Stimulated activated CD4-positive, alpha-beta T cell treated with anti-CD3 and anti-CD28 coated beads, Interleukin-1b, Interleukin-23, amount 100 ng/mL, for 48 hours (primary cell): ENCODE results near the gene GNG11.

ENCODE experiments used
- DNase-seq: peaks from one replicate; pipeline ENCODE4 v3.0.0-alpha.2; 2020

The GNG11 gene

GRCh38 chr7:93949423-93949822, 27.9 kb downstream of the GNG11 start:
- DNase-seq, result no peak

- DNase-seq, result no peak
These were observed 33.8 kb downstream of the GNG11 start for GRCh38 chr7:93955304-93955703.

GRCh38 chr7:93957767-93958166, 36.2 kb downstream of the GNG11 start:
- DNase-seq, result no peak

- no peak for DNase-seq
These were observed 36.7 kb downstream of the GNG11 start for GRCh38 chr7:93958216-93958615.

GRCh38 chr7:93958651-93959050, 37.1 kb downstream of the GNG11 start:
- no peak for DNase-seq

GRCh38 chr7:93960986-93961385, 39.5 kb downstream of the GNG11 start:
- no peak for DNase-seq

GRCh38 chr7:93964262-93964661, 42.7 kb downstream of the GNG11 start:
- DNase-seq, result no peak

GRCh38 chr7:93964813-93965212, 43.3 kb downstream of the GNG11 start:
- no peak for DNase-seq

- DNase-seq, result no peak
These were observed 47.5 kb downstream of the GNG11 start for GRCh38 chr7:93968911-93969620.

- no peak for DNase-seq
These were observed 50.6 kb downstream of the GNG11 start for GRCh38 chr7:93972029-93972725.

- DNase-seq, result no peak
These were observed 51.6 kb downstream of the GNG11 start for GRCh38 chr7:93973134-93973533.

GRCh38 chr7:93977211-93977950, 55.8 kb downstream of the GNG11 start:
- no peak for DNase-seq
